Loucy (cell line): ENCODE results near the gene TIMM22.

ENCODE experiments used
- H2AFZ ChIP-seq: fragments of 200-600 bp; sonication (generic); 2 replicates; pipeline ENCODE4 v1.6.0; 2016; ENCODE audit warnings: antibody characterized with exemption, mild to moderate bottlenecking, low read length, moderate library complexity
- H3F3A ChIP-seq: fragments of 200-600 bp; 2 replicates; pipeline ENCODE4 v1.6.0; 2016; ENCODE audit warnings: antibody characterized with exemption, low read depth, mild to moderate bottlenecking
- H3K27me3 ChIP-seq: fragments of 200-600 bp; sonication (generic); 2 replicates; pipeline ENCODE4 v1.6.1; 2014; ENCODE audit warnings: low read length, mild to moderate bottlenecking; ENCODE audit not compliant: insufficient read depth, poor library complexity, severe bottlenecking
- H3K36me3 ChIP-seq: fragments of 200-600 bp; sonication (generic); 2 replicates; pipeline ENCODE4 v1.6.1; 2016; ENCODE audit warnings: low read length; ENCODE audit not compliant: insufficient read depth
- H3K4me1 ChIP-seq: fragments of 200-600 bp; sonication (generic); 2 replicates; pipeline ENCODE4 v1.5.1; 2014; ENCODE audit warnings: low read length, mild to moderate bottlenecking; ENCODE audit not compliant: insufficient read depth, poor library complexity, severe bottlenecking
- H3K4me2 ChIP-seq: fragments of 200-600 bp; sonication (generic); 2 replicates; pipeline ENCODE4 v1.6.0; 2014; ENCODE audit warnings: antibody characterized with exemption, low read length, low read depth, mild to moderate bottlenecking; ENCODE audit not compliant: poor library complexity, severe bottlenecking
- H3K4me3 ChIP-seq: fragments of 200-600 bp; sonication (generic); 2 replicates; pipeline ENCODE4 v1.5.1; 2014; ENCODE audit warnings: low read length, mild to moderate bottlenecking, mixed read lengths; ENCODE audit not compliant: poor library complexity, severe bottlenecking
- H3K79me2 ChIP-seq: fragments of 200-600 bp; sonication (generic); 2 replicates; pipeline ENCODE4 v1.6.1; 2014; ENCODE audit warnings: low read length; ENCODE audit not compliant: insufficient read depth
- H3K9ac ChIP-seq: fragments of 200-600 bp; sonication (generic); 2 replicates; pipeline ENCODE4 v1.6.0; 2014; ENCODE audit warnings: mild to moderate bottlenecking, low read depth, low read length, moderate library complexity; ENCODE audit not compliant: poor library complexity, severe bottlenecking
- H3K9me2 ChIP-seq: fragments of 200-600 bp; sonication (generic); replicated peaks from 2 replicates; pipeline ENCODE4 v1.6.1; 2016; ENCODE audit warnings: low read depth, low read length, mixed read lengths
- H3K9me3 ChIP-seq: fragments of 200-600 bp; sonication (generic); 2 replicates; pipeline ENCODE4 v1.6.1; 2014; ENCODE audit warnings: mild to moderate bottlenecking, antibody characterized with exemption, low read length, low read depth; ENCODE audit not compliant: insufficient read depth
- H4K20me1 ChIP-seq: fragments of 200-600 bp; sonication (generic); 2 replicates; pipeline ENCODE4 v1.6.0; 2014; ENCODE audit warnings: antibody characterized with exemption, low read length, mild to moderate bottlenecking; ENCODE audit not compliant: insufficient read depth, poor library complexity, severe bottlenecking
- EZH2phosphoT487 ChIP-seq: fragments of 200-600 bp; IDR thresholded peaks from 2 replicates; pipeline ENCODE4 v1.6.1; 2018; ENCODE audit warnings: antibody characterized with exemption, mild to moderate bottlenecking, moderate library complexity, borderline replicate concordance
- TF ChIP-seq, protein P1 (sequence below): fragments of 200-600 bp; sonication (generic); conservative IDR thresholded peaks from 2 replicates; pipeline ENCODE4 v1.5.1; 2014; ENCODE audit warnings: mild to moderate bottlenecking, antibody characterized with exemption, low read length

The TIMM22 gene

DNA sequence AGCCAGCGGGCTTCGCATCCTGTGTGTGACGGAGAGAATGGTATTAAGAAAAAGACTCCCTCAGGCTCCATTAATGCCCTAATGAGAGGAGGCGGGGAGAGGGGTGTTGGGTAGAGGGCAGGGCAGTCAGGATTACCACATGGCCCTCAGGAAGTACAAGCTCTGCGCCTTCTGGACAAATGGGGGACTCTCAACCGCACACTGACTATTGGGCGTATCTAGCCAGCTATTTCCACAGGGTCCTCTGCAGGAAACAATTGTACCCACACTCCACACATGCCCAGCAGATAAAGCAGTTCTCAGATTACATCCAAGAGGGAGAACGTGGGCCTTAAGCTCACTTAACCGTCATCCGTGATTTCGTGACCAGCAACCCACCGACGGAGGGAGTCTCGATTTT lies 32.1 kb upstream of the TIMM22 start:
- TF ChIP-seq, protein P1, sequence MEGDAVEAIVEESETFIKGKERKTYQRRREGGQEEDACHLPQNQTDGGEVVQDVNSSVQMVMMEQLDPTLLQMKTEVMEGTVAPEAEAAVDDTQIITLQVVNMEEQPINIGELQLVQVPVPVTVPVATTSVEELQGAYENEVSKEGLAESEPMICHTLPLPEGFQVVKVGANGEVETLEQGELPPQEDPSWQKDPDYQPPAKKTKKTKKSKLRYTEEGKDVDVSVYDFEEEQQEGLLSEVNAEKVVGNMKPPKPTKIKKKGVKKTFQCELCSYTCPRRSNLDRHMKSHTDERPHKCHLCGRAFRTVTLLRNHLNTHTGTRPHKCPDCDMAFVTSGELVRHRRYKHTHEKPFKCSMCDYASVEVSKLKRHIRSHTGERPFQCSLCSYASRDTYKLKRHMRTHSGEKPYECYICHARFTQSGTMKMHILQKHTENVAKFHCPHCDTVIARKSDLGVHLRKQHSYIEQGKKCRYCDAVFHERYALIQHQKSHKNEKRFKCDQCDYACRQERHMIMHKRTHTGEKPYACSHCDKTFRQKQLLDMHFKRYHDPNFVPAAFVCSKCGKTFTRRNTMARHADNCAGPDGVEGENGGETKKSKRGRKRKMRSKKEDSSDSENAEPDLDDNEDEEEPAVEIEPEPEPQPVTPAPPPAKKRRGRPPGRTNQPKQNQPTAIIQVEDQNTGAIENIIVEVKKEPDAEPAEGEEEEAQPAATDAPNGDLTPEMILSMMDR = no peak
- no peak for TF ChIP-seq EZH2phosphoT487
- Histone ChIP-seq H3K4me1 (no peaks in the 10 kb centered on the region), H3K79me2 (no peaks in the 10 kb centered on the region), H3K36me3 (no peaks in the 10 kb centered on the region), H3K4me2 (no peak overlapping the region), H3K9ac (no peak overlapping the region), H3K27me3 (no peaks in the 10 kb centered on the region), H2AFZ (no peak overlapping the region), H3F3A (no peaks in the 10 kb centered on the region), H3K9me3 (no peaks in the 10 kb centered on the region), H3K9me2 (no peaks in the 10 kb centered on the region), H3K4me3 (no peak overlapping the region), H4K20me1 (no peaks in the 10 kb centered on the region)

DNA sequence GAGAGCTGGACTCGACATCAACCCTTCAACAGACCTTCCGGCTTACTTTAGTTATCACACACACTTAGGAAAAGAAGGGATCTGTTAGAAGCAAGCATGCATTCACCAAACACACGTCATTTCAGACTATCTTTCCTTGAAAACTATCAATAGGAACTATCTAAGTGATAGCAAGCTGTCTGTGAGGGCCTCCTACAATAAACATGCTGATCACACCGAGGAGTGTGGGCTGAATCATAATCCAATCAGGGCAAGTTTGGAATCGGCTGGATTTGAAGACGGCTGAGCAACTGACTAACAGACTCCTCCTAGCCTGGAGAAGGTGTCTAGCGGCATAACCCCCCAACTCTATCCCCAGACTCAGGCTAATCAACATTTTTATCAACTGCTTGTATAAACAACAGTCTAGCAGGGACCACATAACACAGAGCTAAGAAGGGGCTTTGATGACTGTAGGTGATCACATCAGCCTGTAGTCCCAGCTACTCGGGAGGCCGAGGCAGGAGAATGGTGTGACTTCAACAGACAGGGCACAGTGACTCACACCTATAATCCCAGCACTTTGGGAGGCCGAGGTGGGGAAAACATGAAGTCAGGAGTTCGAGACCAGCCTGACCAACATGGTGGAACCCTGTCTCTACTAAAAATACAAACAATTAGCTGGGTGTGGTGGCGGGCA lies 31.5 kb upstream of the TIMM22 start:
- H3K4me2 ChIP-seq = no peak overlapping the region

DNA sequence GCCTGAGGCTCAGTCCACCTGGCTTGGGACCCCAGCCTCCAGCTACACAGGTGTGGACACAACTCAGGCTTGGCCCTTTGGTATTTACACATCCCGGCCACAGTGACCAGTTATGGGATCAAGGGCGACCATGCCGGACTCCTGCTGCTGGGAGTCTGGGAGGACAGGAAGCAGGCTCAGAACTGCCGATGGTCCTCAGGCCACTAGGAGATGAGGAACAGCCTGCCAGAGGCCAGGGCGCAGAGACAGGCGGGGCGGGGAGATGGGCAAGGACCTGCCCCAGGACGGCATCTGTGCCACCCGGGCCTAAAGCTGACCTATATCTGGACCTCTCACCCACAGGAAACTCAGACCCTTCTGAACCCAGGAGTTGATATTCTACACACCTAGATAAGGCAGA lies 29.8 kb upstream of the TIMM22 start:
- TF ChIP-seq EZH2phosphoT487 = no peak
- TF ChIP-seq, protein P1 = no peak
- no peaks in the 10 kb centered on the region for H3F3A ChIP-seq
- H3K9me2 ChIP-seq = no peaks in the 10 kb centered on the region
- no peak overlapping the region for H2AFZ ChIP-seq
- H3K36me3 ChIP-seq = no peaks in the 10 kb centered on the region
- H3K27me3 ChIP-seq = no peaks in the 10 kb centered on the region
- H3K9me3 ChIP-seq = no peaks in the 10 kb centered on the region
- no peaks in the 10 kb centered on the region for H3K79me2 ChIP-seq
- H3K4me3 ChIP-seq = no peak overlapping the region
- H3K4me1 ChIP-seq = no peaks in the 10 kb centered on the region
- H4K20me1 ChIP-seq = no peaks in the 10 kb centered on the region
- H3K9ac ChIP-seq = no peak overlapping the region
- H3K4me2 ChIP-seq = no peak overlapping the region

More for the DNA sequence above, 31.5 kb upstream of the TIMM22 start:
- H3K9me2 ChIP-seq = no peaks in the 10 kb centered on the region
- H3K4me1 ChIP-seq = no peaks in the 10 kb centered on the region
- H3K79me2 ChIP-seq = no peaks in the 10 kb centered on the region
- no peaks in the 10 kb centered on the region for H3F3A ChIP-seq
- no peaks in the 10 kb centered on the region for H4K20me1 ChIP-seq
- no peak overlapping the region for H3K4me3 ChIP-seq
- TF ChIP-seq, protein P1 = no peak
- no peak for TF ChIP-seq EZH2phosphoT487
- H3K9ac ChIP-seq = no peak overlapping the region
- H3K36me3 ChIP-seq = no peaks in the 10 kb centered on the region
- H2AFZ ChIP-seq = no peak overlapping the region
- H3K27me3 ChIP-seq = no peaks in the 10 kb centered on the region
- no peaks in the 10 kb centered on the region for H3K9me3 ChIP-seq
